Osteoblast (primary cell): Measurements from ENCODE around the gene PTPRT. TPM values are rescaled to one million over a fixed set of nuclear protein-coding genes. Genes with fewer than 3 reads are reported as not detected.

ENCODE experiments used
- DNase-seq: peaks from one replicate; pipeline ENCODE4 v3.0.0; 2011; ENCODE audit warnings: low spot score, mixed read lengths; ENCODE audit not compliant: insufficient read length; ENCODE audit errors: missing footprints
- H2AFZ ChIP-seq: 2 replicates; pipeline ENCODE4 v1.6.0; 2011; ENCODE audit warnings: mild to moderate bottlenecking, low read length
- H3K27ac ChIP-seq: 2 replicates; pipeline ENCODE4 v1.5.1; 2011; ENCODE audit warnings: mild to moderate bottlenecking, low read depth, low read length, moderate library complexity
- H3K27me3 ChIP-seq: 2 replicates; pipeline ENCODE4 v1.6.0; 2012; ENCODE audit warnings: mild to moderate bottlenecking, control low read depth, inconsistent platforms, low read length, moderate library complexity; ENCODE audit not compliant: insufficient read depth
- H3K36me3 ChIP-seq: 2 replicates; pipeline ENCODE4 v1.5.1; 2011; ENCODE audit warnings: mild to moderate bottlenecking, low read length, control low read depth, moderate library complexity; ENCODE audit not compliant: insufficient read depth
- H3K4me1 ChIP-seq: 2 replicates; pipeline ENCODE4 v1.5.1; 2011; ENCODE audit warnings: mild to moderate bottlenecking, low read length, control low read depth, moderate library complexity; ENCODE audit not compliant: insufficient read depth
- H3K4me2 ChIP-seq: 2 replicates; pipeline ENCODE4 v1.6.0; 2011; ENCODE audit warnings: mild to moderate bottlenecking, low read length; ENCODE audit not compliant: insufficient read depth
- H3K4me3 ChIP-seq: fragments of 200-600 bp; sonication (generic); 3 replicates; pipeline ENCODE4 v1.5.1; 2012; ENCODE audit warnings: mild to moderate bottlenecking, low read length, inconsistent platforms; ENCODE audit not compliant: insufficient read depth
- H3K79me2 ChIP-seq: 2 replicates; pipeline ENCODE4 v1.6.0; 2012; ENCODE audit warnings: mild to moderate bottlenecking, low read length, control low read depth, inconsistent platforms; ENCODE audit not compliant: insufficient read depth
- H3K9me3 ChIP-seq: 2 replicates; pipeline ENCODE4 v1.5.1; 2011; ENCODE audit warnings: low read depth, low read length, control low read depth
- H4K20me1 ChIP-seq: 2 replicates; pipeline ENCODE4 v1.6.0; 2012; ENCODE audit warnings: mild to moderate bottlenecking, low read length, control low read depth; ENCODE audit not compliant: insufficient read depth
- CTCF ChIP-seq: IDR thresholded peaks from 2 replicates; pipeline ENCODE4 v1.5.1; 2011; ENCODE audit warnings: mild to moderate bottlenecking, low read depth, low read length, moderate library complexity; ENCODE audit errors: extremely low read depth
- total RNA-seq: library from RNA; depleted of rRNA; stranded (reverse); fragments of >200 nt; gene quantifications from 2 replicates; pipeline ENCODE4 v1.2.3, GENCODE V29; 2012

PTPRT gene
- total RNA-seq, 1 donor = not detected

DNA sequence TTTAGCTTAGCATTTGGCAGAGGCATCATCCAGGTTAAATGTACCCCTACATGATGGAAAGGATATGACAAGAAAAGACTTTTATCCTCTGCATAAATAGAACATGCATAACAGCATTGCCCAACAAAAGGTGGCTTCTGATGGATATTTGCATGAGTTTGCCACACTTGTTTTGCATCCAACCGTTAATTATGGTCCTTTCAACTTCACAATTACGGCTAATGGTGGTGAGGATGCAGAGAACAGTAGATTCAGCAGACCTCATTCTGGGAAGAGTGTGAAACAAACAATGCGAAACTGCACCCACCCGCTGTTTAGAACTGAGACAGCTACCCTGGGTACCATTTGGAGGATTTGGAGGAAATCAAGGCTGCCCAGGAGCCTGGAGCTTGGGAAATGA, 880.7 kb downstream of the PTPRT start:
- Histone ChIP-seq H2AFZ (no peak overlapping the region), H3K79me2 (no peaks in the 10 kb centered on the region), H3K27me3 (no peaks in the 10 kb centered on the region), H3K4me2 (no peak overlapping the region), H3K9me3 (no peaks in the 10 kb centered on the region), H4K20me1 (no peaks in the 10 kb centered on the region), H3K4me3 (no peak overlapping the region), H3K27ac (no peak overlapping the region), H3K36me3 (no peaks in the 10 kb centered on the region), H3K4me1 (no peaks in the 10 kb centered on the region)
- no peak for DNase-seq
- TF ChIP-seq CTCF = no peak

DNA sequence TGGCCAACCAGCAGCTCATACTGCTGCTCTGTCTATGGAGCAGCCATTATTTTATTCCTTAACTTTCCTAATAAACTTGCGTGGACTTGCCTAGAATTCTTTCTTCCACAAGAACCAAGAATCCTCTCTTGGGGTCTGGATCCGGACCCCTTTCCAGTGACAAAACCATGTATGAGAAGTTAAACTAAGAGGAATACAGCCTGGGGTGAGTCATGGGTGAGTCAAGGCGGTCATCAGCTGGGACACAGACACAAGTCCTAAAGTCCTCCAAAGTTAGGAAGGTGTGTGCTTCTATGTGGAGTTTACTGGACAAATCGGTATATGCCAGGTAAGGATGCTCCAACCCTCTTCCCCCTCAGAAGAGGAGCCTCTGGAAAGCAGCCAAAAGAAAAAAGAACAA, 881.5 kb downstream of the PTPRT start:
- H3K27ac ChIP-seq = no peak overlapping the region
- H3K4me3 ChIP-seq = no peak overlapping the region
- no peaks in the 10 kb centered on the region for H3K9me3 ChIP-seq
- no peaks in the 10 kb centered on the region for H4K20me1 ChIP-seq
- no peak overlapping the region for H2AFZ ChIP-seq
- no peak for TF ChIP-seq CTCF
- no peaks in the 10 kb centered on the region for H3K27me3 ChIP-seq
- no peaks in the 10 kb centered on the region for H3K36me3 ChIP-seq
- H3K79me2 ChIP-seq = no peaks in the 10 kb centered on the region
- no peaks in the 10 kb centered on the region for H3K4me1 ChIP-seq
- DNase-seq = no peak
- H3K4me2 ChIP-seq = no peak overlapping the region

- no peaks in the 10 kb centered on the region for H3K9me3 ChIP-seq
- DNase-seq = no peak
- H3K4me3 ChIP-seq = no peak overlapping the region
- no peaks in the 10 kb centered on the region for H3K79me2 ChIP-seq
- no peak overlapping the region for H2AFZ ChIP-seq
- H3K4me1 ChIP-seq = no peaks in the 10 kb centered on the region
- no peaks in the 10 kb centered on the region for H3K27me3 ChIP-seq
- no peak for TF ChIP-seq CTCF
- H3K36me3 ChIP-seq = no peaks in the 10 kb centered on the region
- no peaks in the 10 kb centered on the region for H4K20me1 ChIP-seq
- no peak overlapping the region for H3K4me2 ChIP-seq
- no peak overlapping the region for H3K27ac ChIP-seq
Measured at GRCh38 chr20:42295592-42295991, 894.1 kb downstream of the PTPRT start.

- Histone ChIP-seq H3K4me3 (no peak overlapping the region), H3K36me3 (no peaks in the 10 kb centered on the region), H3K27ac (no peak overlapping the region), H3K79me2 (no peaks in the 10 kb centered on the region), H2AFZ (no peak overlapping the region), H3K9me3 (peaks cover 3% of the 10 kb centered on the region), H4K20me1 (no peaks in the 10 kb centered on the region), H3K4me2 (no peak overlapping the region), H3K4me1 (no peaks in the 10 kb centered on the region), H3K27me3 (no peaks in the 10 kb centered on the region)
- DNase-seq = no peak
- TF ChIP-seq CTCF = no peak
Measured at GRCh38 chr20:42294976-42295375, 894.7 kb downstream of the PTPRT start.
